Stimulated activated CD4-positive, alpha-beta T cell treated with anti-CD3 and anti-CD28 coated beads, Interleukin-12 subunit alpha, Interleukin-12 subunit beta, amount 100 ng/mL, for 4 hours (primary cell): ENCODE results near the gene RAB3IP.
"Not testable (repeated sequence)": the region's sequence is repeated elsewhere in the genome, so short reads cannot be mapped to it uniquely, and the experiment has no call there.

Experiments used
- DNase-seq: peaks from one replicate; pipeline ENCODE4 v3.0.0-alpha.2; 2020

RAB3IP gene

GRCh38 chr12:69836015-69836414, 97.4 kb downstream of the RAB3IP start:
- no peak for DNase-seq

GRCh38 chr12:69837191-69837590, 98.5 kb downstream of the RAB3IP start:
- no peak for DNase-seq

GRCh38 chr12:69837657-69838415, 99.2 kb downstream of the RAB3IP start:
- no peak for DNase-seq

GRCh38 chr12:69840727-69841126, 102.1 kb downstream of the RAB3IP start:
- DNase-seq: no peak

GRCh38 chr12:69843608-69844007, 104.9 kb downstream of the RAB3IP start:
- DNase-seq: no peak

GRCh38 chr12:69844416-69844815, 105.8 kb downstream of the RAB3IP start:
- no peak for DNase-seq

- no peak for DNase-seq
Observed at GRCh38 chr12:69844836-69845235, 106.2 kb downstream of the RAB3IP start.

GRCh38 chr12:69846976-69847375, 108.3 kb downstream of the RAB3IP start:
- no peak for DNase-seq

- DNase-seq: no peak
Observed at GRCh38 chr12:69851976-69852375, 113.3 kb downstream of the RAB3IP start.

- DNase-seq: not testable (repeated sequence)
Observed at GRCh38 chr12:69853176-69853961, 114.7 kb downstream of the RAB3IP start.

- DNase-seq: no peak
Observed at GRCh38 chr12:69866698-69867097, 128.0 kb downstream of the RAB3IP start.

- no peak for DNase-seq
Observed at GRCh38 chr12:69868695-69869094, 130.0 kb downstream of the RAB3IP start.

- DNase-seq: no peak
Observed at GRCh38 chr12:69872804-69873203, 134.1 kb downstream of the RAB3IP start.
